K562 (cell line): ENCODE measurements around the gene LSM8. TPM values are rescaled to one million over a fixed set of nuclear protein-coding genes. Genes with fewer than 3 reads are reported as not detected.

Source experiments
- ATAC-seq: fragments of 200-7000 bp; cut with Tn5 transposase; 3 replicates; pipeline ENCODE4 v1.9.1; 2020; ENCODE audit warnings: moderate library complexity
- BruUV-seq: library from RNA; stranded (reverse); fragments of 400-500 nt; replicated peaks from 2 replicates; lab custom pipeline; 2021; lab: Mats Ljungman, UMichigan
- CTCF ChIA-PET: fragments of 300-600 bp; formaldehyde crosslinking; extraction: SDS; loops from one replicate; lab custom pipeline; 2021; ENCODE audit warnings: low intra/inter-chr PET ratio; lab: Yijun Ruan, JAX
- POLR2A ChIA-PET: fragments of 300-600, 350-650 bp; sonication (Branson Sonifier 250); formaldehyde crosslinking; extraction: SDS; loops from one replicate; lab custom pipeline; 2021; ENCODE audit warnings: antibody characterized with exemption, inconsistent platforms; lab: Yijun Ruan, JAX
- DNase-seq, 4 experiments: peaks; one replicate each; pipeline versions ENCODE4 v3.0.0 to v3.0.0-alpha.2; 2011 to 2018; ENCODE audit warnings: low spot score in 3 of 4, mixed read lengths in 3 of 4; ENCODE audit errors: extremely low read depth in 1 of 4
- FAIRE-seq: peaks from 2 replicates; lab custom pipeline; 2011; peaks lifted over from hg19 to GRCh38; lab: Jason Lieb, UNC
- H2AFZ ChIP-seq: 2 replicates; pipeline ENCODE4 v1.6.0; 2011; ENCODE audit warnings: low read depth, low read length, control low read depth, inconsistent platforms
- H3K27ac ChIP-seq: fragments of 200-600 bp; 3 replicates; pipeline ENCODE4 v1.8.0; 2011; ENCODE audit warnings: low read depth, mild to moderate bottlenecking, control low read depth, inconsistent platforms, low read length, moderate library complexity, mixed read lengths; ENCODE audit errors: extremely low read depth
- H3K27me3 ChIP-seq, 2 experiments: fragments of 300-600 bp in 1 of 2; 2 replicates in 1 of 2; 3 replicates in 1 of 2; pipeline versions ENCODE4 v1.6.0 to v1.8.0; 2011; ENCODE audit warnings: inconsistent platforms in 2 of 2, low read length in 2 of 2, mild to moderate bottlenecking in 1 of 2, mixed read lengths in 1 of 2, moderate library complexity in 1 of 2; ENCODE audit not compliant: control insufficient read depth in 2 of 2, insufficient read depth in 2 of 2
- H3K36me3 ChIP-seq: fragments of 300-600 bp; 3 replicates; pipeline ENCODE4 v1.8.0; 2011; ENCODE audit warnings: mild to moderate bottlenecking, low read length, inconsistent platforms; ENCODE audit not compliant: control insufficient read depth, insufficient read depth
- H3K4me1 ChIP-seq, 2 experiments: fragments of 200-600 bp in 1 of 2; replicated peaks in 1 of 2; 2 replicates in 1 of 2; 3 replicates in 1 of 2; pipeline versions ENCODE4 v1.5.1 to v1.8.0; 2011; ENCODE audit warnings: inconsistent platforms in 2 of 2, low read length in 2 of 2, mild to moderate bottlenecking in 1 of 2, mixed read lengths in 1 of 2, moderate library complexity in 1 of 2; ENCODE audit not compliant: control insufficient read depth in 2 of 2, insufficient read depth in 2 of 2
- H3K4me2 ChIP-seq: 2 replicates; pipeline ENCODE4 v1.6.1; 2011; ENCODE audit warnings: low read length, control low read depth, inconsistent platforms, mixed read lengths; ENCODE audit not compliant: insufficient read depth
- H3K4me3 ChIP-seq: fragments of 200-600 bp; sonication (generic), shearing (Covaris generic); 2 replicates; pipeline ENCODE4 v1.5.1; 2016; ENCODE audit warnings: control low read depth, inconsistent platforms
- H3K79me2 ChIP-seq: fragments of 200-600 bp; 3 replicates; pipeline ENCODE4 v1.8.0; 2011; ENCODE audit warnings: low read length, inconsistent platforms; ENCODE audit not compliant: control insufficient read depth, insufficient read depth
- H3K9ac ChIP-seq, 2 experiments: 2 replicates each; pipeline versions ENCODE4 v1.6.0 to v1.6.1; 2011; ENCODE audit warnings: low read depth in 2 of 2, low read length in 2 of 2, control low read depth in 1 of 2, inconsistent platforms in 1 of 2, mild to moderate bottlenecking in 1 of 2, mixed read lengths in 1 of 2; ENCODE audit not compliant: insufficient read depth in 1 of 2
- H3K9me1 ChIP-seq: one replicate; pipeline ENCODE4 v1.6.0; 2011; ENCODE audit warnings: inconsistent platforms, mild to moderate bottlenecking, low read length, moderate library complexity; ENCODE audit not compliant: control insufficient read depth, insufficient read depth
- H3K9me3 ChIP-seq: replicated peaks from 2 replicates; pipeline ENCODE4 v1.5.1; 2011; ENCODE audit warnings: low read depth, low read length, inconsistent platforms; ENCODE audit not compliant: control insufficient read depth, insufficient read depth
- H4K20me1 ChIP-seq: replicated peaks from 2 replicates; pipeline ENCODE4 v1.6.1; 2011; ENCODE audit warnings: low read length, inconsistent platforms, mixed read lengths; ENCODE audit not compliant: control insufficient read depth, insufficient read depth
- BRCA1 ChIP-seq, 2 experiments: fragments of 450-650 bp in 1 of 2; sonication (generic) in 1 of 2; formaldehyde crosslinking in 1 of 2; IDR thresholded peaks; 2 replicates each; pipeline versions ENCODE4 v1.5.0 to v1.6.1; 2017 to 2020; ENCODE audit warnings: mild to moderate bottlenecking in 1 of 2, missing genetic modification reagents in 1 of 2
- C11orf30 ChIP-seq: fragments of 450-650 bp; IDR thresholded peaks from 2 replicates; pipeline ENCODE4 v1.6.1; 2016; ENCODE audit warnings: low read depth, mild to moderate bottlenecking
- ELK3 ChIP-seq: fragments of 450-650 bp; formaldehyde crosslinking; IDR thresholded peaks from 2 replicates; pipeline ENCODE4 v1.4.0; 2020; ENCODE audit warnings: mild to moderate bottlenecking
- ERF ChIP-seq: fragments of 450-650 bp; formaldehyde crosslinking; IDR thresholded peaks from 2 replicates; pipeline ENCODE4 v1.4.0; 2020; ENCODE audit warnings: mild to moderate bottlenecking, mixed read lengths
- FOXP4 ChIP-seq: sonication (generic); formaldehyde crosslinking; IDR thresholded peaks from 2 replicates; pipeline ENCODE4 v1.8.0; 2022; ENCODE audit warnings: mild to moderate bottlenecking, missing genetic modification reagents, borderline replicate concordance
- MAFK ChIP-seq: IDR thresholded peaks from 2 replicates; pipeline ENCODE4 v1.6.1; 2011; ENCODE audit warnings: low read length, improper control_type of control experiment
- MAZ ChIP-seq, 2 experiments: fragments of 450-650 bp in 1 of 2; sonication (generic) in 1 of 2; formaldehyde crosslinking; IDR thresholded peaks in 1 of 2; conservative IDR thresholded peaks in 1 of 2; 2 replicates each; pipeline versions ENCODE4 v1.4.0 to v1.5.0; 2020; ENCODE audit warnings: mild to moderate bottlenecking in 1 of 2, missing genetic modification reagents in 1 of 2
- PTRF ChIP-seq: fragments of 450-650 bp; IDR thresholded peaks from 2 replicates; pipeline ENCODE4 v1.6.1; 2016; ENCODE audit warnings: mild to moderate bottlenecking, missing genetic modification characterization, missing compliant biosample characterization
- RFX1 ChIP-seq: fragments of 450-650 bp; IDR thresholded peaks from 2 replicates; pipeline ENCODE4 v1.6.1; 2016; ENCODE audit warnings: mild to moderate bottlenecking, moderate library complexity
- SETDB1 ChIP-seq: IDR thresholded peaks from one replicate; pipeline ENCODE4 v1.6.1; 2012; ENCODE audit warnings: low read length, control low read depth, inconsistent platforms
- TBL1XR1 ChIP-seq, 2 experiments: IDR thresholded peaks; 2 replicates each; pipeline ENCODE4 v1.6.1; 2012; ENCODE audit warnings: improper control_type of control experiment in 2 of 2, low read length in 2 of 2, mild to moderate bottlenecking in 1 of 2
- TFE3 ChIP-seq: fragments of 450-650 bp; formaldehyde crosslinking; IDR thresholded peaks from 2 replicates; pipeline ENCODE4 v1.4.0; 2020; ENCODE audit warnings: mild to moderate bottlenecking, mixed read lengths
- THRAP3 ChIP-seq: fragments of 450-650 bp; IDR thresholded peaks from 2 replicates; pipeline ENCODE4 v1.6.1; 2016; ENCODE audit warnings: mild to moderate bottlenecking, inconsistent platforms, borderline replicate concordance
- ZNF311 ChIP-seq: fragments of 250-450 bp; sonication (Bioruptor Pico); IDR thresholded peaks from 2 replicates; pipeline ENCODE4 v1.4.0; 2020; ENCODE audit warnings: mild to moderate bottlenecking, moderate library complexity
- ZNF655 ChIP-seq: fragments of 250-450 bp; sonication (Bioruptor Pico); IDR thresholded peaks from 2 replicates; pipeline ENCODE4 v1.5.0; 2021
- WGBS: fragments of 100-300 bp; shearing (Covaris generic); methylation state at CpG from one replicate; pipeline ENCODE4 v1.1.6; 2016; ENCODE audit warnings: low coverage, mixed read lengths; ENCODE audit not compliant: insufficient coverage; ENCODE audit errors: missing lambda C conversion rate; 5-methylcytosine and 5-hydroxymethylcytosine counted together
- in situ Hi-C: fragments of 300-500 bp; cut with MboI; formaldehyde crosslinking; loops from 4 replicates; pipeline ENCODE4 v1.15.0; 2018; ENCODE audit warnings: inconsistent platforms, mixed read lengths
- intact Hi-C: fragments of 100-400 bp; cut with micrococcal nuclease; formaldehyde crosslinking; loops from 2 replicates; pipeline ENCODE4 v1.14.2; 2022
- polyA plus RNA-seq, 8 experiments: library from polyadenylated mRNA; depleted of rRNA in 4 of 8; stranded (reverse) in 5 of 8; unstranded in 3 of 8; fragments of >200 nt; fragmentation: Nextera tagmentation in 2 of 8; fragmentation: Illumina TruSeq in 1 of 8; extraction: Ambion mirVana in 2 of 8; extraction: Trizol in 1 of 8; gene quantifications; 2 replicates each; pipeline versions ENCODE4 v1.2.1 to v1.2.3, GENCODE V29; 2011 to 2014; ENCODE audit warnings: inconsistent platforms in 1 of 8, missing spikeins in 1 of 8
- total RNA-seq, 7 experiments: library from RNA; depleted of rRNA in 6 of 7; stranded (reverse); fragments of >200 nt in 6 of 7; fragmentation: Illumina TruSeq in 2 of 7; extraction: Trizol in 2 of 7; gene quantifications; 2 replicates each; pipeline versions ENCODE4 v1.2.1 to v1.2.3, GENCODE V29; 2011 to 2021; ENCODE audit warnings: low replicate concordance in 1 of 7

The LSM8 gene
- total and polyA plus RNA-seq, 9 of the 15 experiments (the other 6 are each of a cell fraction or from before 2014, with no cell fraction given) = 81.5 to 340 (median 180) TPM

GRCh38 chr7:118182593-118183427 lies 1.2 kb upstream of the LSM8 start:
- Histone ChIP-seq H4K20me1 (no peaks in the 10 kb centered on the region), H3K79me2 (peaks cover 51% of the 10 kb centered on the region), H3K4me3 (peak overlapping the region; percentile 68), H3K36me3 (peaks cover 22% of the 10 kb centered on the region), H3K9ac (peak overlapping the region; percentile 95 to 99; a peak in 3 of 4 replicates), H3K27me3 (no peaks in the 10 kb centered on the region), H3K9me3 (no peaks in the 10 kb centered on the region), H2AFZ (peak overlapping the region; percentile 92), H3K27ac (peak overlapping the region; percentile 90), H3K4me1 (peaks cover 4 to 7% of the 10 kb centered on the region in 2 experiments; a peak in 3 of 5 replicates), H3K4me2 (peak overlapping the region; percentile 96), H3K9me1 (no peaks in the 10 kb centered on the region)
- ChIA-PET POLR2A (no interaction called here), CTCF (no interaction called here)
- no peak for ATAC-seq
- no peak for FAIRE-seq
- in situ Hi-C loops (loop anchor here (25.0 kb wide), 1 partner anchor 1221 kb away; the partner anchor contains the start of gene ST7), intact Hi-C loops (loop anchor here (10.0 kb wide), 2 partner anchors 1228 to 1968 kb away; partner anchors contain the start of genes ST7 and TES)
- no TSS peak for BruUV-seq
- 49% methylated on average over 13 of the region's 13 CpGs for WGBS
- peak in 1 of 4 experiments; percentile 25 for DNase-seq
- TF ChIP-seq ZNF311 = no peak
- no peak for TF ChIP-seq PTRF (tag)
- no peak for TF ChIP-seq ZNF655 (CRISPR knock-in tag)
- TF ChIP-seq ELK3 (CRISPR knock-in tag) = 0 out of 2 replicates have a peak, but pooled peaks have one; percentile 38
- TF ChIP-seq RFX1 = no peak
- TF ChIP-seq MAZ (CRISPR knock-in tag; conservative IDR thresholded peaks at IDR 0.05 in 1 of 2, IDR thresholded peaks at IDR 0.05 in 1 of 2) = 0 out of 4 replicates have a peak, but pooled peaks of 1 of the 2 experiments have one; percentile 16
- no peak for TF ChIP-seq TBL1XR1 (IDR thresholded peaks at IDR 0.05; ENCODE audit: low read length in 2 of 2)
- no peak for TF ChIP-seq FOXP4 (CRISPR knock-in tag)
- TF ChIP-seq C11orf30 = peak; percentile 93
- TF ChIP-seq SETDB1 = no peak
- TF ChIP-seq MAFK = peak; percentile 98
- TF ChIP-seq THRAP3 = no peak
- no peak for TF ChIP-seq TFE3 (CRISPR knock-in tag)
- TF ChIP-seq BRCA1 (IDR thresholded peaks at IDR 0.05) = no peak
- TF ChIP-seq BRCA1 (CRISPR knock-in tag; IDR thresholded peaks at IDR 0.05) = no peak
- no peak for TF ChIP-seq ERF
